Adrenal gland (tissue), 5 donors: ENCODE data around the gene FAM221A.

ENCODE experiments used
- POLR2A ChIP-seq, 2 donors: fragments of 450-650 bp; IDR thresholded peaks; one replicate each; pipeline ENCODE4 v1.6.1; 2017; ENCODE audit warnings: antibody characterized with exemption in 2 of 2, mild to moderate bottlenecking in 2 of 2, moderate library complexity in 1 of 2
- TF ChIP-seq, protein P1 (sequence below), 6 experiments: fragments of 450-650 bp in 4 of 6; fragments of 200-600 bp in 2 of 6; sonication (generic) in 1 of 6; IDR thresholded peaks; 1 replicate in 5 of 6; 2 replicates in 1 of 6; pipeline versions ENCODE4 v1.5.1 to v1.8.0; 2016 to 2021; ENCODE audit warnings: antibody characterized with exemption in 6 of 6, mild to moderate bottlenecking in 2 of 6, moderate library complexity in 1 of 6
- donor health status: DM: no; HTN: no; CAD: no.

DNA sequence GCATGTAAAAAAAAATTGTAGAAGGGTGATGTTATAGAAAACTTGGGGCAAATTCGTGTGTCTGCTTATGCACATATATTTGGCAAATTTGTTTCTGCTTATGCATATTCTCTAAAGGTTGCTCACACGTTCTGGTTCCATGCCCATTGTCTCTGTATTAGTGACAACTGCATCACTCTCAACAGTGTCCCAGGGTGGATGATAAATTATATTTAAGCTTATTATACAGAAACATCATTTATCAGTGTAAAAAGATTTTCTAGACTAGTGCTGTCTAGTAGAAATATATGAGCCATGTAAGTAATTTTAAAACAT, 34.1 kb downstream of the FAM221A start:
- TF ChIP-seq, protein P1, sequence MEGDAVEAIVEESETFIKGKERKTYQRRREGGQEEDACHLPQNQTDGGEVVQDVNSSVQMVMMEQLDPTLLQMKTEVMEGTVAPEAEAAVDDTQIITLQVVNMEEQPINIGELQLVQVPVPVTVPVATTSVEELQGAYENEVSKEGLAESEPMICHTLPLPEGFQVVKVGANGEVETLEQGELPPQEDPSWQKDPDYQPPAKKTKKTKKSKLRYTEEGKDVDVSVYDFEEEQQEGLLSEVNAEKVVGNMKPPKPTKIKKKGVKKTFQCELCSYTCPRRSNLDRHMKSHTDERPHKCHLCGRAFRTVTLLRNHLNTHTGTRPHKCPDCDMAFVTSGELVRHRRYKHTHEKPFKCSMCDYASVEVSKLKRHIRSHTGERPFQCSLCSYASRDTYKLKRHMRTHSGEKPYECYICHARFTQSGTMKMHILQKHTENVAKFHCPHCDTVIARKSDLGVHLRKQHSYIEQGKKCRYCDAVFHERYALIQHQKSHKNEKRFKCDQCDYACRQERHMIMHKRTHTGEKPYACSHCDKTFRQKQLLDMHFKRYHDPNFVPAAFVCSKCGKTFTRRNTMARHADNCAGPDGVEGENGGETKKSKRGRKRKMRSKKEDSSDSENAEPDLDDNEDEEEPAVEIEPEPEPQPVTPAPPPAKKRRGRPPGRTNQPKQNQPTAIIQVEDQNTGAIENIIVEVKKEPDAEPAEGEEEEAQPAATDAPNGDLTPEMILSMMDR (IDR thresholded peaks at IDR 0.05), result no peak
- TF ChIP-seq POLR2A (IDR thresholded peaks at IDR 0.05), result no peak
